Measurements from ENCODE around the gene SLC2A11.

Gene SLC2A11

GRCh38 chr22:23857606-23858483 is at the start of gene SLC2A11:
TSS of gene SLC2A11 (plus strand) at chr22:23857875. CDS start at chr22:23858000, 125 bp downstream.
- DNase-seq (ENCODE audit: low read depth, low spot score) = peak; percentile 84

GRCh38 chr22:23812378-23812777 is 45.3 kb upstream of the SLC2A11 start:
- no peak for DNase-seq (ENCODE audit: low read depth, low spot score)

GRCh38 chr22:23815541-23816155 is 42.0 kb upstream of the SLC2A11 start:
- DNase-seq (ENCODE audit: low read depth, low spot score) = no peak

- DNase-seq (ENCODE audit: low read depth, low spot score) = no peak
Observed at GRCh38 chr22:23816156-23816976, 41.3 kb upstream of the SLC2A11 start.

GRCh38 chr22:23817146-23817545 is 40.5 kb upstream of the SLC2A11 start:
- no peak for DNase-seq (ENCODE audit: low read depth, low spot score)

GRCh38 chr22:23818541-23818940 is 39.1 kb upstream of the SLC2A11 start:
- DNase-seq (ENCODE audit: low read depth, low spot score) = no peak

- DNase-seq (ENCODE audit: low read depth, low spot score) = no peak
Observed at GRCh38 chr22:23820748-23821211, 36.9 kb upstream of the SLC2A11 start.

GRCh38 chr22:23822101-23822671 is 35.5 kb upstream of the SLC2A11 start:
- no peak for DNase-seq (ENCODE audit: low read depth, low spot score)

GRCh38 chr22:23823331-23823791 is 34.3 kb upstream of the SLC2A11 start:
- no peak for DNase-seq (ENCODE audit: low read depth, low spot score)

GRCh38 chr22:23824476-23825245 is 33.0 kb upstream of the SLC2A11 start:
- no peak for DNase-seq (ENCODE audit: low read depth, low spot score)

- DNase-seq (ENCODE audit: low read depth, low spot score) = no peak
Observed at GRCh38 chr22:23825246-23825905, 32.3 kb upstream of the SLC2A11 start.

- DNase-seq (ENCODE audit: low read depth, low spot score) = no peak
Observed at GRCh38 chr22:23826510-23827350, 30.9 kb upstream of the SLC2A11 start.

- DNase-seq (ENCODE audit: low read depth, low spot score) = no peak
Observed at GRCh38 chr22:23827351-23827995, 30.2 kb upstream of the SLC2A11 start.

GRCh38 chr22:23828800-23829680 is 28.6 kb upstream of the SLC2A11 start:
- no peak for DNase-seq (ENCODE audit: low read depth, low spot score)

GRCh38 chr22:23829845-23830372 is 27.8 kb upstream of the SLC2A11 start:
- DNase-seq (ENCODE audit: low read depth, low spot score) = no peak

GRCh38 chr22:23831261-23831660 is 26.4 kb upstream of the SLC2A11 start:
- no peak for DNase-seq (ENCODE audit: low read depth, low spot score)

GRCh38 chr22:23831781-23832180 is 25.9 kb upstream of the SLC2A11 start:
- no peak for DNase-seq (ENCODE audit: low read depth, low spot score)

Data from activated naive CD8-positive, alpha-beta T cell treated with anti-CD3 and anti-CD28 coated beads, Interleukin-2, amount 50 U/mL, for 16 hours (primary cell).